ENCODE data around the gene GLCE.

The GLCE gene

DNA sequence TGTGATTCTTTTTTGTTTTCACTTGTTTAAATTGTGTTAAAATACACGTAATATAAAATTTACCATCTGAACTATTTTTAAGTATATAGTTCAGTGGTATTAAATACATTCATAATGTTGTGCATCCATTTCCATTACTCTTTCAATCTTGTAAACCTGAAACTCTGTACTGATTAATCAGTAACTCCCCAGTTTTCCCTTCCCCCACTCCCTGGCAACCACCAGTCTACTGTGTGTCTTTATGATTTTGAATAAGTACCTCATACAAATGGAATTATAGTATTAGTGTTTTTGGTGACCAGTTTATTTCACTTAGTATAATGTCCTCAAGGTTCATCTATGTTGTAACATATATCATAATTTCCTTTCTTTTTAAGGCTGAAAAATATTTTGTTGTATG, 59.3 kb downstream of the GLCE start:
- H3K27ac Mint-ChIP-seq: no peak overlapping the region
- no peaks in the 10 kb centered on the region for H3K36me3 Mint-ChIP-seq (ENCODE audit: low read depth)
- no peak overlapping the region for H3K4me3 Mint-ChIP-seq
- peaks cover 5% of the 10 kb centered on the region for H3K9me3 Mint-ChIP-seq
- no peaks in the 10 kb centered on the region for H3K4me1 Mint-ChIP-seq (ENCODE audit: low read depth)
- no peaks in the 10 kb centered on the region for H3K27me3 Mint-ChIP-seq (ENCODE audit: low read depth)
- DNase-seq (ENCODE audit: low spot score): no peak

GRCh38 chr15:69222002-69222474, 61.6 kb downstream of the GLCE start:
- Mint-ChIP-seq H3K27me3 (ENCODE audit: low read depth) (no peaks in the 10 kb centered on the region), H3K4me1 (ENCODE audit: low read depth) (no peaks in the 10 kb centered on the region), H3K36me3 (ENCODE audit: low read depth) (no peaks in the 10 kb centered on the region), H3K27ac (no peak overlapping the region), H3K9me3 (peaks cover 5% of the 10 kb centered on the region), H3K4me3 (no peak overlapping the region)
- DNase-seq (ENCODE audit: low spot score): no peak

DNA sequence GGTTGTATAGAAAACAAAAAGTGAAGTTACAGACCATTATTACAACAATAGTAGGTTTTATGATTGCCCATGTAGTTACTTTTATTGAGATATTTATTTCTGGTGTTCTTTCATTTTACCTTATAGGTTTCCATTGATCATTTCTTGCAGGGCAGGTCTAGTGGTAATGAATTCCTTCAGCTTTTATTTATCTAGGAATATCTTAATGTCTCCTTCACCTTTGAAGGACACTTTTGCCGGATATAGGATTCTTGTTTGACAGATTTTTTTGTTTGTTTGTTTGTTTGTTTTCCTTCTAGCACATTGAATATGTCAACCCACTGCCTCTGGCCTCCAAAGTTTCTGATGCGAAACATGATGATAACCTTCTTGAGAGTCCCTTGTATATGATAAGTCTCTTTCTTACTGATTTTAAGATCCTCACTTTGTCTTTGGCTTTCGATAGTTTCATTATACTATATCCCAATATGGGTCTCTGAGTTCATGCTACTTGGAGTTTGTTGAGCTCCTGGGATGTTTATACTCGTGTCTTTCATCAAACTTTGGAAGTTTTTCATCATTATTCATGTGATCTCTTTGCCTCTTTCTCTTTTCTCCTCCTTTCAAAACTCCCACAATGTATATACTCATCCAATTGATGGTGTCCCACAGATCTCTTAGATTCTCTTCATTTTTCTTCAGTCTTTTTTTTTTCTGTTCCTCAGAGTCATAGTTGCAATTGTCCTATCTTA, 62.8 kb downstream of the GLCE start:
- Mint-ChIP-seq H3K9me3 (peaks cover 5% of the 10 kb centered on the region), H3K27ac (no peak overlapping the region), H3K4me1 (ENCODE audit: low read depth) (no peaks in the 10 kb centered on the region), H3K4me3 (no peak overlapping the region), H3K27me3 (ENCODE audit: low read depth) (no peaks in the 10 kb centered on the region), H3K36me3 (ENCODE audit: low read depth) (no peaks in the 10 kb centered on the region)
- DNase-seq (ENCODE audit: low spot score): no peak

DNA sequence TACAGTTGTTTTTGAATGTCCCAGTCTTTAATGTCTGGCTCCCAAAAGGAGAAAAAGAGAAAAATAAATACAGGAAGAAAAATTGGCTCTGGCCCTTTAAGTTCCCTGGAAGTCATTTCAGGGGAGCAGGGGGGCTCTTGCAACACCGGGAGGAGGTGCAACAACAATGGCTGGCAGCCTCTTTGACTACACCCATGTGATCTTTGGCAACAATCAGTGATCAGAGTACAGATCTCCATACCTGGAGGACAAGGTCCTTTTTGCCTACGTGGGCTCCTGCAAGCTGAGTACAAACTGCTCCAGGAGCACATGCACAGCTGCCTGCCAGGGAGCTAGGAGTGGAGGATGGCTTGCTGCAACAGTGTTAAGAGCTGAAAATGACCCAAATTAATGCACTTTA, 63.9 kb downstream of the GLCE start:
- Mint-ChIP-seq H3K36me3 (ENCODE audit: low read depth) (no peaks in the 10 kb centered on the region), H3K27me3 (ENCODE audit: low read depth) (no peaks in the 10 kb centered on the region), H3K9me3 (peaks cover 5% of the 10 kb centered on the region), H3K4me3 (no peak overlapping the region), H3K27ac (no peak overlapping the region), H3K4me1 (ENCODE audit: low read depth) (no peaks in the 10 kb centered on the region)
- DNase-seq (ENCODE audit: low spot score): no peak

DNA sequence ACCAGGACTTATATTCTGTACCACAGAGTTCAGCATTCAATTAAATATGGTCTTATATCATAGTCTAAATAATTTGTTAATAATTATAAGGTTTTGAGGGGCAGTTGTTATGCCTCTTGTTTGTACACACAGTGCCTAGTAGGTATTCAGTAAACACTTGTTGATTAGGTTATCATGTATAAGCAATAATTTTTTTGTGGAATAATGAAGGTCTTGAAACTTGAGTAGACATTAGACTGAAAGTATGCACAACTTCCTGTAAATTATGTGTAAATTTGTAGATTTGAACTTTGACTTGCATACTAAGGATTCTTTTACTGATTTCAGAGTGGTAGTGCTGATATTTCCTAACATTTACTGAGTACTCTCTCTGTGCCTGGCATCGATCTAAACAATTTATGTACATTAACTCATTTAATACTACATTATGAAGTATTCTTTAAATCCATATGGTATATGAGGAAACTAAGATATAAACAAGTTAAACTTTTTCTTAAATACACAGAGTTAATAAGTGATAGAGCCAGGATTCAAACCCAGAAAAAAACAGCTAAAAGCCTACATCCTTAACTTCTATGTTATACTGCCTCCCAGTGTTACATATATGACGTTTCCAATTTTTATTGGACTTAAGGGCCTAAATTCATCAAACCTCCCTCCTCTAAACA, 65.1 kb downstream of the GLCE start:
- no peak overlapping the region for H3K4me3 Mint-ChIP-seq
- no peaks in the 10 kb centered on the region for H3K4me1 Mint-ChIP-seq (ENCODE audit: low read depth)
- no peaks in the 10 kb centered on the region for H3K27me3 Mint-ChIP-seq (ENCODE audit: low read depth)
- H3K27ac Mint-ChIP-seq: no peak overlapping the region
- H3K9me3 Mint-ChIP-seq: peaks cover 5% of the 10 kb centered on the region
- H3K36me3 Mint-ChIP-seq (ENCODE audit: low read depth): no peaks in the 10 kb centered on the region
- no peak for DNase-seq (ENCODE audit: low spot score)

- H3K4me1 Mint-ChIP-seq (ENCODE audit: low read depth): no peaks in the 10 kb centered on the region
- peaks cover 5% of the 10 kb centered on the region for H3K9me3 Mint-ChIP-seq
- no peak for DNase-seq (ENCODE audit: low spot score)
- H3K27me3 Mint-ChIP-seq (ENCODE audit: low read depth): no peaks in the 10 kb centered on the region
- no peaks in the 10 kb centered on the region for H3K36me3 Mint-ChIP-seq (ENCODE audit: low read depth)
- no peak overlapping the region for H3K27ac Mint-ChIP-seq
- H3K4me3 Mint-ChIP-seq: no peak overlapping the region
These were observed 65.6 kb downstream of the GLCE start for GRCh38 chr15:69226023-69226355.

DNA sequence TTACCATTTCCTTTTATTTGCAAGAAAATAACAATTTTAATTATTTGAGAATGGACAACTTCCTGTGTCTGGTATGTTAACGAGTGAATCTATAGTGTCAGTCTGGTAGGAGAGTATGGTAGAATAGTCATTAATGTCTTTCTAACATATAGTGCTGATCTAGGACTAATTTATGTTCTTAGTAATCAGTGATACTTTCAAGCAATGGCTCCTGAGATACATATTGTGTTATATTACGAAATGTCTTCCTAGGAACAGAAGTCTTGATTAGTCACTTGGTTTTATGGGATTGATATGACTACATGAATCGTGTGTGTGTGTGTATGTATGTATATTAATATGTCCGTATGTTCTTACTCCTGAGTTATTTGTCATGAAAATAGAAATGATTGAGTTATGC, 71.7 kb downstream of the GLCE start:
- H3K4me1 Mint-ChIP-seq (ENCODE audit: low read depth): no peaks in the 10 kb centered on the region
- no peak overlapping the region for H3K27ac Mint-ChIP-seq
- H3K4me3 Mint-ChIP-seq: no peak overlapping the region
- H3K27me3 Mint-ChIP-seq (ENCODE audit: low read depth): no peaks in the 10 kb centered on the region
- DNase-seq (ENCODE audit: low spot score): no peak
- no peaks in the 10 kb centered on the region for H3K36me3 Mint-ChIP-seq (ENCODE audit: low read depth)
- no peaks in the 10 kb centered on the region for H3K9me3 Mint-ChIP-seq

GRCh38 chr15:69232765-69233164, 72.3 kb downstream of the GLCE start:
- Mint-ChIP-seq H3K9me3 (no peaks in the 10 kb centered on the region), H3K4me1 (ENCODE audit: low read depth) (no peaks in the 10 kb centered on the region), H3K27ac (no peak overlapping the region), H3K4me3 (no peak overlapping the region), H3K27me3 (ENCODE audit: low read depth) (no peaks in the 10 kb centered on the region), H3K36me3 (ENCODE audit: low read depth) (no peaks in the 10 kb centered on the region)
- no peak for DNase-seq (ENCODE audit: low spot score)

GRCh38 chr15:69234676-69235075, 74.2 kb downstream of the GLCE start:
- no peak for DNase-seq (ENCODE audit: low spot score)
- Mint-ChIP-seq H3K36me3 (ENCODE audit: low read depth) (no peaks in the 10 kb centered on the region), H3K4me3 (no peak overlapping the region), H3K27ac (no peak overlapping the region), H3K9me3 (no peaks in the 10 kb centered on the region), H3K4me1 (ENCODE audit: low read depth) (no peaks in the 10 kb centered on the region), H3K27me3 (ENCODE audit: low read depth) (no peaks in the 10 kb centered on the region)

DNA sequence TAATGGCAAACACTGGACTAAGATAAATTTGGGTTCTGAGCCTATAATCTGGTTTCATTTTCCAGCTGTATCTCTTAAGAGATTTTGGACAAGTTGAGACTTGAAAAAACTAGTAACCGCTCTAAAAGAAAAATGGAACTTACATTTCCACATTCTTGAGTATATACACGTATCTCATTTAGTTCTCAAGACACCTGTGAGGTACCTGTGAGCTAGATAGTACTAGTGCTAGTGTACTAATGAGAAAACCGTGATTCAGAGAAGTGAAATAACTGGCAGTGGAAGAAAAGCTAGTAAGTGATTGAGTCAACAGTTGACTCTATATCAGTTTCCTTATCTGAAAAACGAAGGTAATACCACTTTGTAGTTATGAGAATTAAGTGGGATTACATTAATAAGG, 76.1 kb downstream of the GLCE start:
- no peak for DNase-seq (ENCODE audit: low spot score)
- Mint-ChIP-seq H3K4me1 (ENCODE audit: low read depth) (no peaks in the 10 kb centered on the region), H3K27me3 (ENCODE audit: low read depth) (peaks cover 5% of the 10 kb centered on the region), H3K9me3 (no peaks in the 10 kb centered on the region), H3K4me3 (no peak overlapping the region), H3K27ac (no peak overlapping the region), H3K36me3 (ENCODE audit: low read depth) (no peaks in the 10 kb centered on the region)

DNA sequence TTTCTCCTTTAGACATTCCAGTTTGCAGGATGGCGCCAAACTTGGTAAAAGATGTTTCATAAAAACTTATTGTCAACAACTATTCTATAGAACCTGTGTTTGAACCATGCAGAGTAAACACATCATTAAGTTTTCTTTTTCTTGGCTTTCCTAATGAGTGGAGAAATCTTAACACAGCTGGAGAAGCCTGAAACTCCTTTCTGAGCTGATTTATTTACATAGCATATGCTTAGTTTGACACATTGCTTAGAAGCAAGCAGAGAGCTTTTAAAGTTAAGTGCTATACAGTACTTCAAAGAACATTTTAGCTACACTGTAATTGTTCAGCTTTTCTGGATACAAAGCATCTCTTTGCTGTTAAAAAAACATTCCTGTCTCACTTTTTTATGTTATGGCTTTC, 77.3 kb downstream of the GLCE start:
- H3K27ac Mint-ChIP-seq: no peak overlapping the region
- H3K27me3 Mint-ChIP-seq (ENCODE audit: low read depth): peaks cover 5% of the 10 kb centered on the region
- H3K4me1 Mint-ChIP-seq (ENCODE audit: low read depth): no peaks in the 10 kb centered on the region
- H3K36me3 Mint-ChIP-seq (ENCODE audit: low read depth): no peaks in the 10 kb centered on the region
- DNase-seq (ENCODE audit: low spot score): no peak
- no peak overlapping the region for H3K4me3 Mint-ChIP-seq
- H3K9me3 Mint-ChIP-seq: no peaks in the 10 kb centered on the region

GRCh38 chr15:69244798-69245197, 84.4 kb downstream of the GLCE start:
- H3K4me1 Mint-ChIP-seq (ENCODE audit: low read depth): no peaks in the 10 kb centered on the region
- DNase-seq (ENCODE audit: low spot score): no peak
- H3K36me3 Mint-ChIP-seq (ENCODE audit: low read depth): no peaks in the 10 kb centered on the region
- H3K27me3 Mint-ChIP-seq (ENCODE audit: low read depth): peaks cover 5% of the 10 kb centered on the region
- H3K9me3 Mint-ChIP-seq: no peaks in the 10 kb centered on the region
- no peak overlapping the region for H3K27ac Mint-ChIP-seq
- H3K4me3 Mint-ChIP-seq: no peak overlapping the region

- H3K9me3 Mint-ChIP-seq: no peaks in the 10 kb centered on the region
- peaks cover 3% of the 10 kb centered on the region for H3K27me3 Mint-ChIP-seq (ENCODE audit: low read depth)
- H3K27ac Mint-ChIP-seq: no peak overlapping the region
- H3K4me3 Mint-ChIP-seq: no peak overlapping the region
- DNase-seq (ENCODE audit: low spot score): no peak
- H3K36me3 Mint-ChIP-seq (ENCODE audit: low read depth): no peaks in the 10 kb centered on the region
- H3K4me1 Mint-ChIP-seq (ENCODE audit: low read depth): no peaks in the 10 kb centered on the region
These were observed 92.7 kb downstream of the GLCE start for GRCh38 chr15:69253156-69253555.

- Mint-ChIP-seq H3K9me3 (no peaks in the 10 kb centered on the region), H3K4me1 (ENCODE audit: low read depth) (no peaks in the 10 kb centered on the region), H3K27ac (no peak overlapping the region), H3K36me3 (ENCODE audit: low read depth) (no peaks in the 10 kb centered on the region), H3K4me3 (no peak overlapping the region), H3K27me3 (ENCODE audit: low read depth) (peaks cover 11% of the 10 kb centered on the region)
- DNase-seq (ENCODE audit: low spot score): no peak
These were observed 105.0 kb downstream of the GLCE start for GRCh38 chr15:69265347-69265955.
